ENCODE results near the gene USP26.

USP26 gene

DNA sequence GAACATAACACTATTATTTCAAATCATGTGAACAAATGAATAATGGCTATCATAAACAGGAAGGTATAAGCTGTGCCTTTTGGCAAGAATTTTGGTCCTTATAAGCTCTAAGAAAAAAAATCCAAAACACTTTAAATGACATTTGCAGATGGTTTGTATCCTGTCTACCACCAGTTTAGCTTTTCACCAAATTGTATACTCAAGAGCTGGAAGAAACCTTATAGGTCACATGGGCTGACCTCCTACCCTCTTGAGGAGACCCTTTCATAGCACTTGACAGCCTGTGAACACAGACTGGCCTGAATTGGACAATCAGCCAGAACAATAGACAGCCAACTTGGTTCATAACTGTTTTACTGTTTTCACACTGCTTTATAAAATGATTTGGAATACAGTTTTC, 24.3 kb downstream of the USP26 start:
- TF ChIP-seq, protein P1, sequence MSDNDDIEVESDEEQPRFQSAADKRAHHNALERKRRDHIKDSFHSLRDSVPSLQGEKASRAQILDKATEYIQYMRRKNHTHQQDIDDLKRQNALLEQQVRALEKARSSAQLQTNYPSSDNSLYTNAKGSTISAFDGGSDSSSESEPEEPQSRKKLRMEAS (IDR thresholded peaks at IDR 0.05; ENCODE audit: low read depth, low read length) = no peak
- TF ChIP-seq, protein P2, sequence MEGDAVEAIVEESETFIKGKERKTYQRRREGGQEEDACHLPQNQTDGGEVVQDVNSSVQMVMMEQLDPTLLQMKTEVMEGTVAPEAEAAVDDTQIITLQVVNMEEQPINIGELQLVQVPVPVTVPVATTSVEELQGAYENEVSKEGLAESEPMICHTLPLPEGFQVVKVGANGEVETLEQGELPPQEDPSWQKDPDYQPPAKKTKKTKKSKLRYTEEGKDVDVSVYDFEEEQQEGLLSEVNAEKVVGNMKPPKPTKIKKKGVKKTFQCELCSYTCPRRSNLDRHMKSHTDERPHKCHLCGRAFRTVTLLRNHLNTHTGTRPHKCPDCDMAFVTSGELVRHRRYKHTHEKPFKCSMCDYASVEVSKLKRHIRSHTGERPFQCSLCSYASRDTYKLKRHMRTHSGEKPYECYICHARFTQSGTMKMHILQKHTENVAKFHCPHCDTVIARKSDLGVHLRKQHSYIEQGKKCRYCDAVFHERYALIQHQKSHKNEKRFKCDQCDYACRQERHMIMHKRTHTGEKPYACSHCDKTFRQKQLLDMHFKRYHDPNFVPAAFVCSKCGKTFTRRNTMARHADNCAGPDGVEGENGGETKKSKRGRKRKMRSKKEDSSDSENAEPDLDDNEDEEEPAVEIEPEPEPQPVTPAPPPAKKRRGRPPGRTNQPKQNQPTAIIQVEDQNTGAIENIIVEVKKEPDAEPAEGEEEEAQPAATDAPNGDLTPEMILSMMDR (IDR thresholded peaks at IDR 0.05; ENCODE audit: low read depth, low read length) = no peak
- TF ChIP-seq MYC (IDR thresholded peaks at IDR 0.05; ENCODE audit: low read depth, low read length) (no peak), POLR2A (IDR thresholded peaks at IDR 0.05; ENCODE audit: extremely low read depth, insufficient read length) (no peak)
- DNase-seq (ENCODE audit: low read depth) = no peak
- H3K4me3 ChIP-seq (ENCODE audit: low read depth, low read length) = no peak overlapping the region

DNA sequence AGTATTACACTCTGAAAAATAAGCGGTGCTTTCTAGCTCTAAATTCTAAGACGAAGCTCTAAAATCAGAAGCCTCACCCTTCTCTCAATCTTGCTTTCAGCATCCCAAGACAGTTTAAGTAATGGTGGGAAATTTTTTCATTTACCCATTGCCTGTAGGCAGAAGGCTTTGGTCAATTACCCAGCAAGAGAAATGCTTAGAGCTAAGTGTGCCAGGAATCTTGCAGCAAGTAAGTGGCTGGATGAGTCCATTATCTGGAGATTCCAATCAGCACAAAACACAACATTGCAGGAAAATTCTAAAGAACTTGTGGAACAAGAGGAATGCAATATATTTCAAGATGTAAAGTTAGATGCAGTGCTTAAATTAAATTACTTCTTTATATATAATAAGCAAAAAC, 28.4 kb downstream of the USP26 start:
- H3K4me3 ChIP-seq (ENCODE audit: low read depth, low read length) = no peak overlapping the region
- DNase-seq (ENCODE audit: low read depth) = no peak
- TF ChIP-seq, protein P1 (IDR thresholded peaks at IDR 0.05; ENCODE audit: low read depth, low read length) = no peak
- TF ChIP-seq MYC (IDR thresholded peaks at IDR 0.05; ENCODE audit: low read depth, low read length) (no peak), POLR2A (IDR thresholded peaks at IDR 0.05; ENCODE audit: extremely low read depth, insufficient read length) (no peak)
- TF ChIP-seq, protein P2 (IDR thresholded peaks at IDR 0.05; ENCODE audit: low read depth, low read length) = no peak

DNA sequence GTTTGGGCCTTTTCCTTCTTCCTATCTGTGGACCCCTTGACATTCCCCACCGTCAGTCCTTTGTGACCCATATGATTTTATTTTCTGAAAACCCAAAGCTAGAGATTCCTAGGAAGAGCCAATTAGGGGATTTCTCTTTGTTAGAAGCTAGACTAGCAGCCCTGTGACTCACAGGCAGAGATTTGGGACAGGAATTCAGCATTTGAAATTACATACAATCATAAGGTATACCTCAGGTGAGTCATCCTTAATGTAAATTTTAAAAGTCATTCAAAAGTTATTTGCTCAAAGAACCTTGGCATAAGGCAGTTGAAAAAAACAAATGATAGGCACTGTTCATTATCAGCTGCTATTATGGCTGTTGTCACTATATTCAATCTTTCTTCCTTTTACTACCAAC, 40.6 kb downstream of the USP26 start:
- no peak for DNase-seq (ENCODE audit: low read depth)
- no peak for TF ChIP-seq POLR2A (IDR thresholded peaks at IDR 0.05; ENCODE audit: extremely low read depth, insufficient read length)
- TF ChIP-seq, protein P1 (IDR thresholded peaks at IDR 0.05; ENCODE audit: low read depth, low read length) = no peak

DNA sequence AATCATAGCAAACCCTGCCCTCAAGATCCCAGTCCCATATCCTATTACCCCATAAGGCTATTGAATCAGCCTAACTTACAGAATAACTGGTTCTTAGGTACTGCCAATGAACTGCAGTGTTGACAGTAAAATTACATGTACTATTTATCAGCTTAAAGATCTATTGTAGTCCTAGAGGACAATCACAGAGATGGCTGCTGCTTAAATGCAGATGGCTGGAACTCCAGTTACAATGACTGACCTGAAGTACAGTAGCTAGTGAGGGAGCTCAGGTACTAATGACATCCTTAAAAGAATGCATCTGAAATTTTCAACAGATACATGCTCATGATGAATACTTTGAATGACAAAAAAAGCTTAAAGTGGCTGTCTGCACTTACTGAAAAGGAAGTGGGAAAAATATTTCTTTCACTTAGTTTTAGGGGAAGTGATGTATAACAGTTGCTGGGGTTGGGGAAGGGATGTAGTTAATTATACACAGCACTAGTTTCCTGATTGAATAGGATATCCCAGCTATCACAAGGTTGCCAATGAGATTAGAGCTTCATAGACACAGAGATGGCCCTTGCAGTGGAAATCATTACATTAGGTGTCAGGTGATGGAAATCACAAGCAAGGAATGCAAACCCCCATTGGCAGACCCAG, 42.0 kb downstream of the USP26 start:
- TF ChIP-seq, protein P1 (IDR thresholded peaks at IDR 0.05; ENCODE audit: low read depth, low read length) = no peak
- TF ChIP-seq, protein P2 (IDR thresholded peaks at IDR 0.05; ENCODE audit: low read depth, low read length) = no peak
- no peak for TF ChIP-seq POLR2A (IDR thresholded peaks at IDR 0.05; ENCODE audit: extremely low read depth, insufficient read length)
- TF ChIP-seq MYC (IDR thresholded peaks at IDR 0.05; ENCODE audit: low read depth, low read length) = no peak
- H3K4me3 ChIP-seq (ENCODE audit: low read depth, low read length) = no peak overlapping the region
- no peak for DNase-seq (ENCODE audit: low read depth)

More for the DNA sequence above, 40.6 kb downstream of the USP26 start:
- no peak overlapping the region for H3K4me3 ChIP-seq (ENCODE audit: low read depth, low read length)

DNA sequence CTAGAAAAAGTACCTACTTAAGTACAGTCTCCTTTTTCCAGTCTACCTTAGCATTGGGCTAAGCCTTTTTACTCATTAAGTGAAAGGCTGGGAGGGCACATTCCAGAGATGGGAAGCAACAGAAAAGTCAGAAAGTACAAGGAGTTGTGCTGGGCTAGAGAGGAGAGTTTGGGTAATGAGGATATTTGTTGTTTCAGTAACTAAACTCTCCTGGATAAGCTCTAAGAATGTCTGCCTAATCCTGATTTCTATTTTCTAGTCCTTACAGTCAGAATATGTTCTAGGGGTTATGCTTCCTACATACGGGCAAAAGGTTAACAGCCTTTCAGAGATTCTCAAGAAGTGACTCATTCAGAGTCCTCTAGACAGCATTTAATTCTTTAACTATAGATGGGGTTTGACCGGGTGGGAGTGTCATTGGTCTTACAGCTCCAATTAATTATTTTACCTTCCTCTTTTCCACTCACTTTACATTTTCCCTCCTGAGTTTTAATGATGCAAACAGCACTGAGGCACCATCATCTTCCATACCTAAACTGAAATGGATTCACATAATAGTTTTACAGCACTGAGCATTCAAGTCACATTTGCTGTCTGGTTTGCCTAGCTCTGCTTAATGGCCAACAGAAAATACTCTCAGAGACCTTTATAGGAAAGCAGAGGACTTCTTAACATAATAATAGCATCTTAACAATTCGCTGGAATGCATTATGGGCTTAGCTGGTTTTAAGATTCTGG, 42.9 kb downstream of the USP26 start:
- TF ChIP-seq, protein P1 (IDR thresholded peaks at IDR 0.05; ENCODE audit: low read depth, low read length) = no peak
- TF ChIP-seq MYC (IDR thresholded peaks at IDR 0.05; ENCODE audit: low read depth, low read length) (no peak), POLR2A (IDR thresholded peaks at IDR 0.05; ENCODE audit: extremely low read depth, insufficient read length) (no peak)
- TF ChIP-seq, protein P2 (IDR thresholded peaks at IDR 0.05; ENCODE audit: low read depth, low read length) = no peak
- H3K4me3 ChIP-seq (ENCODE audit: low read depth, low read length) = no peak overlapping the region
- DNase-seq (ENCODE audit: low read depth) = no peak

DNA sequence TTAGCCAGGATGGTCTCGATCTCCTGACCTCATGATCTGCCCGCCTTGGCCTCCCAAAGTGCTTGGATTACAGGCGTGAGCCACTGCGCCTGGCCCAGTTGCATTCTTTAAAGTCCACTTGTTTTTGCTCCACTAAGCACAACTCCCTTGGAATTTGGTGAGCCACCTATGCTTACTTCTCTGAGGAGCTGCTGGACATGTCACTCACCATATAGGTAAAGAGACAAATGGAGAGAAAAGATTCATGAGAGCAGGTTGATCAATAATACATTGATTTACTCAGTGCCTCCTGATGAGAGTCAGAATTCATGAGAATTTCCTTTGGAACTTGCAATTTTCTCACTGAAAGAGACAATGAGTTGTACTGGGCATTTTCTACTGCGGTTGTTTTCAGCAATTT, 48.2 kb downstream of the USP26 start:
- DNase-seq (ENCODE audit: low read depth) = no peak
- H3K4me3 ChIP-seq (ENCODE audit: low read depth, low read length) = no peak overlapping the region
- TF ChIP-seq POLR2A (IDR thresholded peaks at IDR 0.05; ENCODE audit: extremely low read depth, insufficient read length) (no peak), MYC (IDR thresholded peaks at IDR 0.05; ENCODE audit: low read depth, low read length) (no peak)
- TF ChIP-seq, protein P1 (IDR thresholded peaks at IDR 0.05; ENCODE audit: low read depth, low read length) = no peak
- TF ChIP-seq, protein P2 (IDR thresholded peaks at IDR 0.05; ENCODE audit: low read depth, low read length) = no peak

All from NB4 (cell line).